NCI-H82 treated with DMSO at 0.1 percent for 48 hours (cell line): ENCODE measurements around the gene C10orf67.
"Not testable (repeated sequence)": the region's sequence is repeated elsewhere in the genome, so short reads cannot be mapped to it uniquely, and the experiment has no call there.

Source experiments
- DNase-seq: peaks from one replicate; lab custom pipeline; 2025; ENCODE audit not compliant: unreplicated experiment; lab: John Stamatoyannopoulos, UW

C10orf67 gene

DNA sequence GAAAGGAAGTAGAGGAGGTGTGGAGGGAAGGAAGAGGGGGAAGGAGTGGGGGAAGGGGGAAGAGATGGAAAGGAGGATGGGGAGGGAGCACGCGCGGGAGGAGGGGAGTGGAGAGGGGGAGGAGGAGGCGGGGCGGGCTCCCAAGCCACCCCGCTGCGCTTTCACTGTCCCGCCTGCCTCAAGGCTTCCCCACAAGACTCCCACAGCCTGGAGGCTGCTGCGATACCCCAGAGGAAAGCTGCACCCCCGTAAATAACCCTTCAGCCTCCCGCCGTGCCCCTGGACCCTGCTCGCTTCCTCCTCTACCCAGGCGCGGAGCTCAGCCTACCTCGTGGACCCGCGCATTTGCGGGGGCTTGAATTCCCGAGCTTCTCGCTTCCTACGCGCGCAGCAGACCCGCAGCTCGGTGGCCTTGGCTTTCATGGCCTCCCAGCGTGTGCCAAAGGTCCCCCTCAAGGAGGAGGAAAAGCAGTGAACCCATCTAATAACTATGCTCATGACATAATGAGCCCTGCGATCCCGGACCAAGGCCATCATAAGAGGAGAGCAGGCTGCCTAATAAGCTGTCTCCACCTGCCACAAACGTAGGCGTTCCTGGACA lies at the start of gene C10orf67:
C10orf67 (minus strand) TSS at position 557 of the 601 bp plus-strand sequence; CDS start at position 534, 23 bp downstream.
- DNase-seq, result no peak

DNA sequence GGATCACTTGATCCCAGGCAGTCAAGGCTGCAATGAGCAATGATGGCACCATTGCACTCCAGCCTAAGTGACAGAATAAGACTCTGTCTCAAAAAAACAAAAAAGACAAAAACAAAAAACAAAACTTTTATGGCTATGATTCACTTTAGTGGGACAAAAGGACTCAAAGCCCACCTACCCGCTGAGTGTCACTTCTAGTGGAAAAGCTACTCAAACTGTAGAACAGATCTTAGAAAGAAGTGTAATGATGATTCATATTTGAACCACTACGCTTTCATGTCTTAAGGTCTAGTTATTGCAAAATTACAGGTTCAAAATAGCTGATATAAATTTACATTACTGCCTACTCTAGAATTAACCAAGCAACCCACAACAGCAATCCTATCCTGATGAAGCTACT lies 47.2 kb upstream of the C10orf67 start:
- DNase-seq, result no peak

DNA sequence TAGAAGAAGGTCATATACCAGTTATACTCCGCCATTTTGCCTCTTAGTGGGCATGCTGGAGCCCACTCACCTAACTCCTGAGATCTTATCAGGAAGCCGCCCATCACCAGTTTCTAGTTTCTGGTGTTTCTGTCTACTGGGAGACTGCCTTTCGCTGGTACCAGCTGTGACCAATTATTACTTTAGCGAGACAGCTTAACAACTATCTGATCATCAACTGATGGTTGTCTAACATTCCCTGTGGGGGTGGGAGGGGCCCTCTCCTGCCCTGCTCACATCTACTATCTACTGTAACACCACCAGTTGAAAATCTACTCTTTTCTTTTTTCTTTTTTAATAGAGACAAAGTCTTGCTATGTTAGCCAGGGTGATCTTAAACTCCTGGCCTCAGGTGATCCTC lies 46.2 kb upstream of the C10orf67 start:
- no peak for DNase-seq

DNA sequence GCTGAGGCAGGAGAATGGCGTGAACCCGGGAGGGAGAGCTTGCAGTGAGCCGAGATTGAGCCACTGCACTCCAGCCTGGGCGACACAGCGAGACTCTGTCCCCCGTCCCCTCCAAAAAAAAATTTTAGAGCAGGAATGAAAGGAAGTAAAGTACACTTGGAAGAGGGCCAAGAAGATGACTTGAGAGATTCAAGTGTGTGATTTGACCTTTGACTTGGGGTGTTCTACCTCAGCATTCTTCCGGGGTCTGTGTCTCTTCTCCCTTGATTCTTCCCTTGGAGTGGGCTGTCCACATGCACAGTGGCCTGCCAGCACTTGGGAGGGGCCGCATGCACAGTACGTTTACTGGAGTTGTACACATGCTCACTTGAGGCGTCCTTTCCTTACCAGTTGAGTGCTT lies 45.8 kb upstream of the C10orf67 start:
- DNase-seq, result not testable (repeated sequence)

DNA sequence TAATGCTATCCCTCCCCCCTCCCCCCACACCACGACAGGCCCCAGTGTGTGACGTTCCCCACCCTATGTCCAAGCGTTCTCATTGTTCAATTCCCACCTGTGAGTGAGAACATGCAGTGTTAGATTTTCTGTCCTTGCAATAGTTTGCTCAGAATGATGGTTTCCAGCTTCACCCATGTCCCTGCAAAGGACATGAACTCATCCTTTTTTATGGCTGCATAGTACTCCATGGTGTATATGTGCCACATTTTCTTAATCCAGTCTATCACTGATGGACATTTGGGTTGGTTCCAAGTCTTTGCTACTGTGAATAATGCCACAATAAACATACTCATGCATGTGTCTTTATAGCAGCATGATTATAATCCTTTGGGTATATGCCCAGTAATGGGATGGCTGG lies 42.9 kb upstream of the C10orf67 start:
- not testable (repeated sequence) for DNase-seq

DNA sequence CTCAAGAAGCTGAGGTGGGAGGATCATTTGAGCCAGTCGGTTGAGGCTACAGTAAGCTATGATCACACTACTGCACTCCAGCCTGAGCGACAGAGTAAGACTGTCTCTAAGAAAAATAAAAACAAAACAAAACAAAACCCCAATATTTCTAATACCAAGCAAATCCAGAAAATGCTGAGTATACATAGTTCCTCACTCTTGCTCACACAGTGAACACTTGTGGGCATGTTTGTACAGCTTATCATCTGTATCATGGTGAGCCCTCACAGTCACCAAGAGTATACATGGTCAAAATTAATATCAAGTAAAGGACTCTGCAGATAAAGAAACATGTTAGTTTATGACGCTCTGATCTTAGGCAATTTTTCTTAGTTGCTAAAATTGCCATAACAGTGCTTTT lies 41.5 kb upstream of the C10orf67 start:
- no peak for DNase-seq

DNA sequence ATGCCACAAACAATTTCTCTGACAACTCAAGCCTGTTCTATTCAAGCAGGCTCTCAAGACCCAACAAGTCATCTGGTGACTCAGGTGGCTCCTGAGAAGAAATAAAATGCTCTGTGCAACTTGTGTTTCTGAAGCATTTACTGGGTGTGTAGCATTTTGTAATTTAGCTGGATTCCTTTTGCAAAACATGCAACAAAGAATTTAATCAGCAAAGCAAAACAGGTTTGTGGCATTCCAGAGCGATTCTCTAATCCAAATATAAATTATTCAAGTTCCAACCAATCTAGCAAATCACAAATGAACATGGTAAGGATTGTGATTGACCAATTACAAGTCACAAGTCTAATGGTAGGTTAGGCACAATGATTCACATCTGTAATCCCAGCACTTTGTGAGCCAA lies 39.8 kb upstream of the C10orf67 start:
- no peak for DNase-seq

DNA sequence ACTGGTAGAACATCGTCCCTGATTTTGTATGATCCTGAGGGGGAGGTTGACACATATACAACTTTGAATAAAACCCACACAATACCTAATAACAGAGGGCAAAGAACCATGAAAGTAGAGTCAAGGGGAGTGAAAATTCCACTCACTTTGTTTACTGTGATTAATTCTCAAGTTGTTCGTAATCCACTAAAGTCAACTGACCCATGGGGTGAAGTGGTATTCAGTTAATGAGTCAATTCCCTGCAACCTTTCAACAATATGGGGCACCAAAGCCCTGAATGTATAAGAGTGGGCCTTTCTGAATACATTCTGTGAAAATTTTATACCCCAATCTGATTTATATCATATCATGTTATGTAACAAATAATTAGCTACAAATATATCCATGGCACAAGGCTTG lies 39.0 kb upstream of the C10orf67 start:
- DNase-seq, result no peak

DNA sequence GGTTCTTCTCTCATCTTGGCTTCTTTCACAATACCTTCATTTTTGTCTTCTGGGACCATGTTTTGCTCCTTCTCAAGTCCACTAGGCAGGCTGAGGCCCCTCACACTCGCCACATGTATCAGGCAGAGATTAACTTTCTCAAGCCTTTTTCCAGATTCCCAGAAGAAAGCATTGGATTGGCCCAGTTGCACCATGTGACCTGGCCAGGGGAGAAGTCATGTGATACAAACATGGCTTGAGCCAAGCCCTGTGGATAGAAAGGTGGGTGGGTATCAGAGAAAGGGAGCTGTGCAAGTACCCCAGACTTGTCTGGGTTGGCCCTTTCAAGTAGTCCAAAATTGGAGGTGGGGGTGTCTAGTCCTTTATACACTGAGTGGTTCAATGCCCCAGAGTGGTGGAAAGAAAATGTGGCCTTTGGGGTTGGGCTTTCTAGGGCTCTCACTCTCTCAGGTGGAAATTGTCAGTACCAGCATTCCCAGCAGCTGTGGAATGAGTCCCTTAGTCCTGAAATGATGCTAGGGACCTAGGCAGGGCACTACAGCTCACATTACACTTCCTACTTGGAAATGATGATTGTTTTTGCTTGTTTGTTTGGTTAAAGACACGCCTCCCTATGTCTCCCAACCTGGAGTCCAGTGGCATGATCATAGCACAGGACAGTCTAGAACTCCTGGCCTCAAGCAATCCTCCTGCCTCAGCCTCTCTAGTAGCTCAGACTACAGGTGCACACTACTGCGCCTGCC lies 36.9 kb upstream of the C10orf67 start:
- DNase-seq, result no peak

DNA sequence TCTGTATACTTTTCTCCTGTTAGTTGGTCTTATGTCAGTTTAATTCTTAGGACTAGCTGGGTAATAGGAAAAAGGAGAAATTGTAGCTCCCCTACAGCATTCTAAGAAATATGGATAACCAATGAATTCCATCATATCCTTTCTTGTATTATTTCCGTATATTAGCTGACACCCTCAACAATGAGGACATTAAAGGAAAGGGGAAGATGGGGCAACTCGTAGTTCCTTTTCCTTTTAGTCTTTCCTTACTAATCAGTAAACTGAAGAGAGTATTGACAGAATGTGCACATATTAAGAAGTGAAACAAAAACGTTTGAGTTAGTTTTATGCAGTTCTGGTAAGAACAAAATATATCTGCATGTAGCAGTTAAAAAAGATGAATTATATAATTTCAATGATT lies 35.1 kb upstream of the C10orf67 start:
- DNase-seq, result no peak

DNA sequence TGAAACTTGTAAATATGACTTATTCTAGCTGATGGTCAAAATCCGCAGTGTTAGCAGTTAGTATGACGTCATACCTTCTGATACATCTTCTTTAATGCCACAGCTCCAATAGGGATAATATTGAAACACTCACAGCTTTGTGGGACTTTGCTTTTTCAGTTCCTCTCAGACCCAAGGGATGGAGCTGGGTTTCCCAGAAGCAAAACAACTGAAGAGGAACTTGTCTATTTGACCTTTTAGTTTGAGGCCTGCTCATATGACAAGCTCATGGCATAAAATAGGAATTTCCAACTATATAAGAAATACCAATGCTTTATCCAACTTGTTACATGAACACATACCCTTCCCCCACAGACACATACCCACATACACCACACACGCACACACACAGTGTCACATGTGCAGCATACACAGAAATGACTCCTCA lies 31.6 kb upstream of the C10orf67 start:
- DNase-seq, result no peak

DNA sequence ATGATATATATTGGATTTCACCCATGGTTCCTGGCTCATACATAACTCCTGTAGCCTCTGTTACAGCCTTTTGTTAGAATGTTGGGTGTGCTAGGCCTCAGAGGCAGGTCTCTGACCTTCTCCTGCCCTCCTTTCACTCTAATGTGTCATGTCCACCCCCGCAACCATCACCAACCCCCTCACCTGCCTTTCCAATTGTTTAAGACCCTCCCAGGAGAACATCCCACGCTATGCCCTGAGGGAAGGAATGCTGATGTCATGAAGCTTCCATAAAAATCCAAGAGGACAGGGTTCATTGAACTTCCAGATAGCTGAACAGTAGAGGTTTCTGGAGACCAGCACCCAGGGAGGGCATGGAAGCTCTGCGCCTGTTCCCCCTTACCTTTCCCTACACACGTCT lies 30.8 kb upstream of the C10orf67 start:
- no peak for DNase-seq

DNA sequence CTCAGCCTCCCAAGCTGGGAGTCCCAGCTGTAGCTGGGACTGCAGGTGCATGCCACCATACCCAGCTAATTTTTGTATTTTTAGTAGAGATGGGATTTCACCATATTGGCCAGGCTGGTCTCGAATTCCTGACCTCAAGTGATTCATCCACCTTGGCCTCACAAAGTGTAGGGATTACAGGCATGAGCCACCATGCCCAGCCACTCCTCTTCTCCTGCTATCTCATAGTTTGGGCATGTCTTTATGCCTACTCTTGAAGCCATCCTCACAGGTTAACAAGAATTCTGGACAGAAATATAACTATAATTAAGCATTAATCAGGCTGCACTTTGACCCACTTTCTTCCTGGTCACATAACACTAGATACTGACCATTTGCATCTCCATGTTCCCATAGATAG lies 28.6 kb upstream of the C10orf67 start:
- no peak for DNase-seq

DNA sequence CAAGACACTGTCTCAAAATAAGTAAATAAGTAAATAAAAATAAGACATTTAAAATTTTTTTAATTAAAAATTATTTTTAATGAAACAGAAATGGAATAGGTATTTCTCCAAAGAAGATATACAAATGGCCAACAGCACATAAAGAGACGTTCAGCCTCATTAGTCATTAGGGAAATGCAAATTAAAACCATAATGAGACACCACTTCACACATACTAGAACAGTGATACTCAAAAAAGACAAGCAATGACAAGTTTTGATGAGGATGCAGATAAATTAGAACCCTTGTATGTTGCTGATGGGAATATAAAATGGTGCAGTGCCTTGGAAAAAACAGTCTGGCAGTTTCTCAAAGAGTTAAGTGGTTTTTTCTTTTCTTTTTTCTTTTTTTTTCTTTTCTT lies 26.5 kb upstream of the C10orf67 start:
- DNase-seq, result no peak

DNA sequence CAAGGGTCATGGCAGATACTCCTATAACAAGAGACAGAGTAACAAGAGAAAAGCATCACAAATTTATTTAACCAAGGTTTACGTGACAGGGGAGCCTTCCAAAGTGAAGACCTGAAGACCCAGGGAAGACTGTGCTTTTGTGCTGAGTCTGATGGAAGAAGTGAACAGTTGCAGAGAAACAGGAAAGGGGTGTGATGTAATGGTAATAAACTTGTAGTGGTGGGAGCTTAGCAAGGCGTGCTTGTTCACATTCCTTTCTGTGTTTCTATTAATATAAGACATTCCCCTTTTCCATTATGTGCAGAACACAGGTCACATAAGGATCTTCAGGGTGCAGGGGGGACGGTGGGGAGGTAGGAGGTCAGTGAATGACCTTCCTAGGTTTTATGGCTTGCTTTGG lies 25.5 kb upstream of the C10orf67 start:
- no peak for DNase-seq

DNA sequence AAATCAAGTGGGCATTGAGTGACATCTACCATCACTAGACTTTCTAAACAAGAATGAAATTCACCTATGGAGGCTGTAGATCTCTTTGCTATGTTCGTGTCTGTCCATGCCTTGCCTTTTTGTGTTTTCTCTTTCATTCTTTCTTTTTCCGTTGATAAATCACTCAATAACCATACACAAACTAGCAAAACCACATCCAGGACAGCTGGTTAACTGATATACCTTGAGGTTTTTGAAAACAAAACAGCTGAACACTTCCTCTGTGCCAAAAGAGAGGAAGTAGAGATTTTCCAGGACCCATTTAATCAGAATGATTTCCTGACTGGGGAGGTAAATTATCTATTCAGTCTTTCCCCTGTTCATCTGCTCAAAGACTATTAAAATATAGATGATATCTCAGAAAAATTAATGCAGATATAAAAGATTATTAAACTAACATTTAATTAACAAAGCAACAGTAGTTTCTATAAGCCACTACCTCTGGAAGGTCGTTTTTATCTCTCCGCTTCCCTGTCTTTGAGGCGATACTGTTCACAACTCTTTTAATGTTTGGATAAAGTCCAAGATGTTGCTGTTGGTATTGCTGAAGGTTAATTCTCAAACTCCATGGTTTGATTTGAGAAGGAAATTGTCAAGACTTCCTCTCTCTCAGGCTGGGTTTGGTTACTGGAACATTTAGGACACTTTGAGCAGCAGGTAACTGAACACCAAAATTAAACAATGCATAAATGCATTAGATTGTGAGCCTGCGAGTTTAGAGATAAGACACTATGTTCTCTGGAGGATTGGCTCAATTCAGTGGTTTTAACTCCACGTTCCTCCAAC lies 24.4 kb upstream of the C10orf67 start:
- no peak for DNase-seq

DNA sequence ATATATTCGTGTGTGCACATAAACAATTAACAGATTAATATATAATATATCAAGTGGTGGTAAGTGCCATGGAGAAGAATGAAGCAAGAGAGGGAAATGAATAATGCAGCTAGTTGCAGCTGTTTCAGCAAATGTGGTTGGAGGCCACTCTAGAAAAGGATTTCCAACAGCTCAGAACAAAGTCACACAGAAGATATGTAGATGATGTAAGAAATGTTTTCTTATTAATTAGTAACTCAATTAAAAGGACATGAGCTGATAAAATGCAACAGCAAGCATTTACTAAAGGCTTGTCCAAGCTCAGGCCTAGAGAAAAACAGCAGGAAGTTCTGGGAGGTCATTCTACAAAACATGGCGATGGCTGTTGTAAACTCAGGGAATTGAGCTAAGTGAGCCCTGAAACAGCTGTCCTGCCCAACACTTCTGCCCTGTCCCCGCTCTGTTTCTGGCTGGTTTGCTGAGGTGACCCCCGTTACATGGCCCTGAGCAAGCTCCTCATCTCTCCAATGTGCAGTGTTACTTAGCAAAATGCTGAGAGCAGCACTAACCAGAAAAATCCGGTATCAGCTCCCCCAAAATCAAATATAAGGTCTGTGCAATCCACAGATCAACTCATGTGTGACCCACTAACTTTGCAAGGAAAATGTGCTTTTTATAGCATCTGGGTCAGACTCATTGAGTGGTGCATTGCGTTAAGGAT lies 23.4 kb upstream of the C10orf67 start:
- no peak for DNase-seq

DNA sequence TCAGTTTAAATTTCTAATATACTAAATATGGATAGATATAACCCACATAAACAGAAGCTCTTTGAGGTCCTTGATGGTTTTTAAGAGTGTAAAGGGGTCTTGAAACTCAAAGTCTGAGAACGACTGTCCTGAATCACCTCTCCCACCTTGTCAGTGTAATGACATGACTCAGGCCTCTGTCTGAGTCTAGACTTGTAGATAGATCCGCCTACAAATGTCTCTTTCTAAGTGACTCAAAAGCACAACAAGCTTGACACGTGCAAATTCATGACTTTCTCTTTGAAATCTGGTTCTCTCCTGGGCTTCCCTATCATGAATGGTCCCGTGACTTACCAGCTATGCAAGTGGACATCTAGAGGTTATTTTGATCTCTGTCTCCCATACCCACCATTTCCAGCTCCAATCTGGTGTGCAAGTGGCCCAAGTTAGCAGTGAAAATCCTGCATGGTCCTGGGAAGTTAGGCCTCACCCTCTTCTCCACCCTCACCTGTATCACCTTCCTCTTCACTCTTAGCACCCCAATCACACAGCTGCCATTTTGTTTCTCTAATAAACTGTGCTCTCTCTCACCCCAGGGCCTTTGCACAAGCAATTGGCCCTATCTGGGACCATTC lies 20.9 kb upstream of the C10orf67 start:
- DNase-seq, result not testable (repeated sequence)

DNA sequence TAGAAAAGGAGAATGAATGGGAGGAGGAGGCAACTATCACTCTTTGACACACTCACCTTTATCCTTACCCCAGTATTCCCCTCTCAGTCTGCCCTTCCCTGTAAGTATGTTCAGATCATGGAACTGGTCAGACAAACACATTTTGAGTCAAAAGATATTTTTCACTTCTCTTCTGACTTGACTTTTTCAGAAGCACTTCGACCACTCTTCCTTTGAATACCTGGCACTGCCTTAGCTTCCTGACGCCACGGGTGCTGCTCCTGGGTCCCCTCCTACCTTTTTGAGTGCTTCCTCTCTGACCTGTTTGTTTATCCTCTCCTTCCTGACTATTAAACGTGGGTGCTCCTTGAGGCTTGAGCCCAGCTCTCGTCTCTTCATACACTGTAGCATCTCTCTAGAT lies 19.8 kb upstream of the C10orf67 start:
- DNase-seq, result no peak

DNA sequence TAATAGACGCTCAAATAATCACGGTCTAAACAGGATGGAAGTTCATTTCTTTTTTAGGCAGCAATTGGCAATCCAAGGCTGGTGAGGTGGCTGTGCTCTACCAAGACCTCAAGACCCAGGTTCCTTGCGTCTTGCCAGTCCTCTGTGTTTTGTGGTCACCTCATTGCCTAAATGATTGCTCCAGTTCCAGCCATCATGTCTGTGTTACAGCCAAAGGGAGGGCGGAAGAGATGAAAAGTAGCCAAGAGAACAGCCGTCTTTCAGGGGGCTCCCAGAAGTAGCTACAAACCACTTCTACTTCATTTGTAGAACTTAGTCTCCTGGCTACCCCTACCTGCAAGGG lies 19.2 kb upstream of the C10orf67 start:
- no peak for DNase-seq
